ENCODE data around the gene PTPRT. TPM values are rescaled to one million over a fixed set of nuclear protein-coding genes. Genes with fewer than 3 reads are reported as not detected.

PTPRT gene
- total and polyA plus RNA-seq, 12 donors, result 0.04 to 0.53 (median 0.22) TPM; not detected in 1

DNA sequence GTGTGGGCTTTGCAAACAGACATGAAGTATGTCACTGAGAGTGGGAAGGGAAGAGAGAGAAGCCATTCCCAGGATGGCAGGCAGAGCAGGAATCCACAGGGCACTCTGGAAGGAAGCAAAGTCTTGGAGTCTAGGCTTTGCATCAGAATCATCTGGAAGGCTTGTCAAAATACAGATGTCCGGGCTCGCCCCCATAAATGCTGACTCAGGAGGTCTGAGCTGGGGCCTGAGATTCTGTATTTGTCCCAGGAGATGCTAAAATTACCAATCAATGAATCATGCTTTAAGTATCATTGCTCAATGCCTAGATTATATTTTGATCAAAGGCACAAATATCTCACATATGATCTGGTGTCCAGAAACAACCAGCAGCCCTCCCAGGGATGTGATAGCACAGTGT lies 46.3 kb upstream of the PTPRT start:
- H3K36me3 ChIP-seq, result no peaks in the 10 kb centered on the region
- TF ChIP-seq, protein P1, sequence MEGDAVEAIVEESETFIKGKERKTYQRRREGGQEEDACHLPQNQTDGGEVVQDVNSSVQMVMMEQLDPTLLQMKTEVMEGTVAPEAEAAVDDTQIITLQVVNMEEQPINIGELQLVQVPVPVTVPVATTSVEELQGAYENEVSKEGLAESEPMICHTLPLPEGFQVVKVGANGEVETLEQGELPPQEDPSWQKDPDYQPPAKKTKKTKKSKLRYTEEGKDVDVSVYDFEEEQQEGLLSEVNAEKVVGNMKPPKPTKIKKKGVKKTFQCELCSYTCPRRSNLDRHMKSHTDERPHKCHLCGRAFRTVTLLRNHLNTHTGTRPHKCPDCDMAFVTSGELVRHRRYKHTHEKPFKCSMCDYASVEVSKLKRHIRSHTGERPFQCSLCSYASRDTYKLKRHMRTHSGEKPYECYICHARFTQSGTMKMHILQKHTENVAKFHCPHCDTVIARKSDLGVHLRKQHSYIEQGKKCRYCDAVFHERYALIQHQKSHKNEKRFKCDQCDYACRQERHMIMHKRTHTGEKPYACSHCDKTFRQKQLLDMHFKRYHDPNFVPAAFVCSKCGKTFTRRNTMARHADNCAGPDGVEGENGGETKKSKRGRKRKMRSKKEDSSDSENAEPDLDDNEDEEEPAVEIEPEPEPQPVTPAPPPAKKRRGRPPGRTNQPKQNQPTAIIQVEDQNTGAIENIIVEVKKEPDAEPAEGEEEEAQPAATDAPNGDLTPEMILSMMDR (IDR thresholded peaks at IDR 0.05), result no peak
- H3K27ac ChIP-seq, result no peak overlapping the region
- no peaks in the 10 kb centered on the region for H3K4me1 ChIP-seq
- no peak for ATAC-seq
- H3K9me3 ChIP-seq, result peaks cover 0 to 8% (median 0%) of the 10 kb centered on the region in 11 donors
- peaks cover 0 to 50% (median 9%) of the 10 kb centered on the region in 7 donors for H3K27me3 ChIP-seq
- whole genome bisulfite sequencing, 2 donors, result 60 to 63% methylated on average over 2 of the region's 2 CpGs
- H3K4me3 ChIP-seq, result no peak overlapping the region
- DNase-seq, result no peak
- intact Hi-C loops (cut with DNase I), result no loop called here

DNA sequence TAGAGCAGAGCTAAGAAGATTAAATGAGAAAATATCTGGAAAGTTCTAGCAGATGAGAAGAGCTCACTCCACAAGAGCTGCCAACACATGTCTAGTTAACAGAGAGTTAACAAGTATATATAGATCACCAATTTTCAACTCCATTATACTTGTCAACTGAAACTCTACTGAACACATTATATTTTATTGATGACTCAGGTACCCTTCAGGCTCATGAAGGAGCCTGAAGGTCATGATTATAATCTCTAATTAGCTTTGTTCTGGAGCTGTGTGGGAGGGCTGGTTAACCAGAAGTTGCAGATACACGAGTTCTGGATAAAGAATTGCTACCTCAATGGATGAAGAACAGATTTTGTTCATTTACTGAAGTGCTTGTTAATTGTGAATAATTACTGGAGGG lies 42.1 kb upstream of the PTPRT start:
- WGBS, 2 donors, result 53 to 63% methylated on average over 1 of the region's 1 CpG
- no peaks in the 10 kb centered on the region for H3K9me3 ChIP-seq
- peaks cover 0 to 41% (median 16%) of the 10 kb centered on the region in 7 donors for H3K27me3 ChIP-seq
- ATAC-seq (no peak), DNase-seq (no peak)
- no peak overlapping the region for H3K4me3 ChIP-seq
- no peaks in the 10 kb centered on the region for H3K4me1 ChIP-seq
- no peak overlapping the region for H3K27ac ChIP-seq
- intact Hi-C loops (cut with DNase I), result no loop called here
- H3K36me3 ChIP-seq, result no peaks in the 10 kb centered on the region
- TF ChIP-seq, protein P1 (IDR thresholded peaks at IDR 0.05), result no peak

DNA sequence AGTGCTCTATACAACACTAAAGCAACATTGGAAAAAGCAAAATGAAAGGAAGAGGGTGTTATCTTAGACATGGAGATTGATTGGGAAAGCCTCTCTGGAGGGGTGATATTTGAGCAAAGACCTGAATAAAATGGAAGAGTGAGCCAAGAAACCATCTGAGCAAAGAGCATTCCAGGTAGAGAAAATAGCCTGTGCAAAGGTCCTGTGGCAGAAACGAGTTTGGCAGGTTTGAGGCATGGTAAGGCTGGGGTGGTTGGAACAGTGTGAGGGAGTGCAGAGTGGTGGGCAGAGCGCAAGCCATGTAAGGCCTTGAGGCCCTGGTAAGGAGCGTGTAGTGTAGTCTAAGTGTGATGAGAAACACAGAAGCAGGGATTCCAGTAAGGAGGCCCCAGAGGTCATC lies 40.0 kb upstream of the PTPRT start:
- intact Hi-C loops (cut with DNase I), result no loop called here
- no peaks in the 10 kb centered on the region for H3K9me3 ChIP-seq
- ATAC-seq, result no peak
- 78% methylated on average over 3 of the region's 3 CpGs for WGBS, 2 donors
- H3K27me3 ChIP-seq, result peaks cover 0 to 42% (median 15%) of the 10 kb centered on the region in 7 donors
- H3K4me3 ChIP-seq, result no peak overlapping the region
- no peak overlapping the region for H3K27ac ChIP-seq
- no peak for DNase-seq
- no peaks in the 10 kb centered on the region for H3K4me1 ChIP-seq
- TF ChIP-seq, protein P1 (IDR thresholded peaks at IDR 0.05), result no peak
- no peaks in the 10 kb centered on the region for H3K36me3 ChIP-seq

DNA sequence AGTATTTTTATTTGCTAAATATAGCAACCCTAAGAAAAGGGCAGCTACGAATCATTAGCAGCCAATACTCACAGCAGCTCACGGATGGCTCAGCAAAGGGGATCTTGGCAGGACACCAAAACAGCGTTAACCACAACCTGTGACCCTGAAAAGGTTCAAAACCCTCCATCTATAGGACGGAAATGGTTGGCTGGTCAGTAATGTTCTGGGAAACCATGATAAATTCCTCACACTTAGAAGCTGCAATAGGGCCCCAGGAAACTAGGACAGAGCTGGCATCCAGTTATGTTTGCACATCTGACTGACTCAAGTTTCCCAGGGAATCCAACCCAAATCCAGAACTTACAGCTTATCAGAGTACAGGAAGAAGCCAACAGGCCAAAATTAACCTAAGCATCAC lies 30.9 kb upstream of the PTPRT start:
- ATAC-seq (peak in 3 of 8 donors; percentile 39 to 42 (median 41)), DNase-seq (peak in 1 of 2 donors; percentile 4)
- no peaks in the 10 kb centered on the region for H3K36me3 ChIP-seq
- 19 to 24% methylated on average over 4 of the region's 4 CpGs for WGBS, 2 donors
- H3K27me3 ChIP-seq, result peaks cover 0 to 26% (median 11%) of the 10 kb centered on the region in 7 donors
- peaks cover 0 to 11% (median 0%) of the 10 kb centered on the region in 9 donors for H3K4me1 ChIP-seq
- TF ChIP-seq, protein P1 (IDR thresholded peaks at IDR 0.05), result no peak
- no peak overlapping the region for H3K27ac ChIP-seq
- intact Hi-C loops (cut with DNase I), result no loop called here
- no peaks in the 10 kb centered on the region for H3K9me3 ChIP-seq
- no peak overlapping the region for H3K4me3 ChIP-seq

Measured in heart right ventricle (tissue), 16 donors.